GM20000 (cell line): ENCODE data around the gene NUMB.

Source experiments
- DNase-seq: peaks from one replicate; pipeline ENCODE4 v3.0.0; 2012; ENCODE audit warnings: low spot score
- CTCF ChIP-seq: IDR thresholded peaks from 2 replicates; pipeline ENCODE4 v1.5.1; 2012; ENCODE audit warnings: mild to moderate bottlenecking, control low read depth; ENCODE audit errors: extremely low read depth, missing control alignments

Gene NUMB

GRCh38 chr14:73287071-73287470, 171.3 kb downstream of the NUMB start:
- no peak for DNase-seq
- no peak for TF ChIP-seq CTCF

GRCh38 chr14:73286598-73286997, 171.7 kb downstream of the NUMB start:
- no peak for TF ChIP-seq CTCF
- DNase-seq, result no peak

- no peak for TF ChIP-seq CTCF
- no peak for DNase-seq
Measured at GRCh38 chr14:73285979-73286378, 172.4 kb downstream of the NUMB start.

- DNase-seq, result no peak
- TF ChIP-seq CTCF, result no peak
Measured at GRCh38 chr14:73283608-73284379, 174.6 kb downstream of the NUMB start.

- no peak for DNase-seq
- TF ChIP-seq CTCF, result no peak
Measured at GRCh38 chr14:73280903-73281302, 177.4 kb downstream of the NUMB start.

GRCh38 chr14:73277376-73277775, 181.0 kb downstream of the NUMB start:
- DNase-seq, result no peak
- no peak for TF ChIP-seq CTCF

GRCh38 chr14:73276836-73277235, 181.5 kb downstream of the NUMB start:
- DNase-seq, result no peak
- no peak for TF ChIP-seq CTCF
